Mucosa of rectum (tissue), 2 donors: Measurements from ENCODE around the gene GJB4.

ENCODE experiments used
- H3K27ac ChIP-seq, 2 donors: one replicate each; pipeline ENCODE4 v1.7.0; 2013; ENCODE audit warnings: inconsistent platforms in 2 of 2, low read depth in 2 of 2, low read length in 2 of 2
- H3K27me3 ChIP-seq, 2 donors: one replicate each; pipeline ENCODE4 v1.7.0; 2013; ENCODE audit warnings: low read length in 2 of 2; ENCODE audit not compliant: control insufficient read depth in 2 of 2, insufficient read depth in 2 of 2
- H3K36me3 ChIP-seq, 2 donors: one replicate each; pipeline ENCODE4 v1.7.0; 2013; ENCODE audit warnings: low read length in 2 of 2; ENCODE audit not compliant: control insufficient read depth in 2 of 2, insufficient read depth in 2 of 2
- H3K4me1 ChIP-seq, 2 donors: one replicate each; pipeline ENCODE4 v1.7.0; 2013; ENCODE audit warnings: low read length in 2 of 2, mild to moderate bottlenecking in 1 of 2; ENCODE audit not compliant: control insufficient read depth in 2 of 2, insufficient read depth in 2 of 2
- H3K4me3 ChIP-seq, 2 donors: one replicate each; pipeline ENCODE4 v1.7.0; 2013; ENCODE audit warnings: low read length in 2 of 2
- H3K9ac ChIP-seq, 2 donors: one replicate each; pipeline ENCODE4 v1.7.0; 2013; ENCODE audit warnings: low read length in 2 of 2, low read depth in 1 of 2, mild to moderate bottlenecking in 1 of 2
- H3K9me3 ChIP-seq, 2 donors: one replicate each; pipeline ENCODE4 v1.7.0; 2013; ENCODE audit warnings: low read length in 2 of 2; ENCODE audit not compliant: control insufficient read depth in 2 of 2
- donor health status: healthy.
- donor health status: Normal muscosa, but diverticular disease.

GJB4 gene

DNA sequence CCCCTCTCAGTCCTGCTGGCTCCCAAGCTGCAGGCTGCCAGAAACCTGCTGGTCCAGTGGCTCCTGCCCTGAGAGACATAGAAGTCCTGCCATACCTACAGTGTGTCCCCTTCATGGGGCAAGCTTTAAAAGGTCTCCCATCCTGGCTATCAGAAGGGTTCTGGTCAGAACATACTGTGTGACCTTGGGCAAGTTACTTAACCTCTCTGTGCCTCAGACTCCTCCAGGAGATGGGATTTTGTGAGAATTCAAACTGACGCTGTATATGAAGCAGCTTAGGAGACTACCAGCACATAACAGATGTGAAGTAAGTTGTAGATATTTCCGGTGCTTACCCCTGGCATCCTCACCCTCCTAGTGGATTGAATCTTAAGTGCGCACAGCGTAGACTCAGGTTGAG lies 13.4 kb upstream of the GJB4 start:
- H3K4me3 ChIP-seq, result no peak overlapping the region
- no peaks in the 10 kb centered on the region for H3K27me3 ChIP-seq
- no peak overlapping the region for H3K9ac ChIP-seq
- no peaks in the 10 kb centered on the region for H3K36me3 ChIP-seq
- H3K27ac ChIP-seq, result no peak overlapping the region
- no peaks in the 10 kb centered on the region for H3K9me3 ChIP-seq
- peaks cover 0 to 3% of the 10 kb centered on the region in 2 donors for H3K4me1 ChIP-seq

DNA sequence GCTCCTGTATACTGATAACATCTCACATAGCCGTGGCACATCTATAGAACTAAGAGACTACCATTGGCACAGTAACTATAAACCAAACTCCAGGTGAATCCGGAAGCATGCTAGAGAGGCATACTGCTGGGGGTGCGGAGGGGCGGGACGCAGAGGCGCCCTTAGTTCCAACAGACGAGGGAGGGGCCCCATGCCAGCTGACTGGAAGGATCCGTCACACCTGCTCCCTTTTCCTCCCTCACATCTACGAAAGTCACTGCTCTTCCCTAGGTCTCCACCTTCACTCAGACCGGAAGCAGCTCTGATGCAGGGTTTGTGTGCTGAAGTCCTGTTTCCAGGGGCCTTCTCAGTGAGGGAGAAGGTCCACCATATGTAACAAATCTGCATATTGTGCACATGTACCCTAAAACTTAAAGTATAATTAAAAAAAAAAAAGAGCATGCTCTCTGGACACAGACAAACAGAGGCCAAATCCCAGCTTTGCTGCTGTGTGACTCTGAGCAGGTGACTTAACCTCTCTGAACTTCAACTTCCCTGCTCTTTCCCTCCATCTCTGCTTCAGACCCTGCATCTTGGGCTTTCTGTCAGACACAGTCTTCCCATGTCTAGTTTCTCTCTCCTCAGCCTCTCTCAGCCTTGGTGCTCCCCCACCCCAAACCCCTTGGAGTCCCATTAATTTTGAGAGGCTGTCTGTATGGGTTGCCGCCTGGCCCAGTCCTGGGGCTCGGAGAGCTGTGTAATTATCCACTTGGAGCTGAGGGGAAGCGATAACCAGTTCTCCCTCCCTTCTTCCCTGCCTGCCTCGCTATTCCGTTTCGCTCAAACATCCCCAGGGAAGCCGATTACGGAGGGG lies 12.5 kb upstream of the GJB4 start:
- H3K36me3 ChIP-seq, result no peaks in the 10 kb centered on the region
- H3K9me3 ChIP-seq, result no peaks in the 10 kb centered on the region
- H3K9ac ChIP-seq, result no peak overlapping the region
- no peak overlapping the region for H3K4me3 ChIP-seq
- peaks cover 0 to 3% of the 10 kb centered on the region in 2 donors for H3K4me1 ChIP-seq
- no peak overlapping the region for H3K27ac ChIP-seq
- no peaks in the 10 kb centered on the region for H3K27me3 ChIP-seq

DNA sequence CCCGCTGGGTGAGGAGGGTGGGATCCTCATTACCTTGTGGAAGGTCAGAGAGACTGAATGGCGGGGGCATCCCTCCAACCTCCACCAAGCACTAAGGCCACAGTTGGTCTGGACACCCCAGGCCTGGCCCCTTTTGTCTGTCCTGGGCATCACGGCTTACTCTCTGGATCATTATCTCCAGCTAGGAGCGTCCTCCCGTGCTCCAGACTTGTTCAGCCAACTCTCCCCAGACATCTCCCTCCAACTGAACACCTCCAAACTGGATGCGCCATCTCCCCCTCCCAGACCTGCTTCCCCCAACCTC lies 11.9 kb upstream of the GJB4 start:
- Histone ChIP-seq H3K4me3 (no peak overlapping the region), H3K9me3 (no peaks in the 10 kb centered on the region), H3K36me3 (no peaks in the 10 kb centered on the region), H3K9ac (no peak overlapping the region), H3K27me3 (no peaks in the 10 kb centered on the region), H3K27ac (no peak overlapping the region), H3K4me1 (no peaks in the 10 kb centered on the region)

DNA sequence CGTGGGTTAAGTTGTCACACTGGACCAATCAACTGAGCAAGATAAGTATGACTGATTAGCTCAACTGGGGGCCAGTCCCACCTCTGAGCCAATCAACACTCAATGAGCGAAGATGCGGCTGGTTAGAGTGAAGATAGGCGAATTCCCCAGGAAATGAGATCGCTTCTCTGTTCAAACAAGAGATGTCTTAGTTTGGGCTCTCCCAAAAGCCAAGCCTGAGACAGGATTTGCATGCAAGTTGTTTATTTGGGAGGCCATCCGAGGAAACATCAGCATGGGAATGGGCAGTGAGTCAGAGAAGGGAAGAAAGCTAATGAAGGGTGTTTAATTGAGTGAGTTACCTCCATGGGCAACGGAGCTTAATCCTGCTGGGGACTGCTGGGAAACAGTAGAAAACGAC lies 9.5 kb upstream of the GJB4 start:
- Histone ChIP-seq H3K4me3 (no peak overlapping the region), H3K27ac (no peak overlapping the region), H3K36me3 (no peaks in the 10 kb centered on the region), H3K4me1 (no peaks in the 10 kb centered on the region), H3K27me3 (no peaks in the 10 kb centered on the region), H3K9me3 (no peaks in the 10 kb centered on the region), H3K9ac (no peak overlapping the region)

DNA sequence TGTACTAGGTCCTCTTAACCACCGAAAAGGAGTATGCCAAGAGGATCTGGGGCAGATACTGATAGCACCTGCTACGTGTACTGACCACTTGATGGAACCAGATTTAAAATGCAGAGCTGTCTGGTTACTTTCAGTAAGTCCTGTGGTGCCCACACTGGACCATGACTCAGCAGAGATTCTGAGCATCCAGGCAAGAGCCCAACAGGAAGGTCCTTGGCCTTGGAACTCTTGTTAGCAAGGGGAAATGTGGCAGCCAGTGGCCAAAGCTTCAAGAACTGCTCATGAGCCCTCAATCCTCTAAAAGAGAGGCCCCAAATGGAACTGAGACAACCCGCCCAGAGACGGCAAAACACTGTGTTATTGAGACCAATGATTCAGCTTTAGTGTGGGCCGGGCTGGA lies 8.9 kb upstream of the GJB4 start:
- Histone ChIP-seq H3K4me1 (no peaks in the 10 kb centered on the region), H3K9ac (no peak overlapping the region), H3K36me3 (no peaks in the 10 kb centered on the region), H3K27ac (no peak overlapping the region), H3K9me3 (no peaks in the 10 kb centered on the region), H3K27me3 (no peaks in the 10 kb centered on the region), H3K4me3 (no peak overlapping the region)

DNA sequence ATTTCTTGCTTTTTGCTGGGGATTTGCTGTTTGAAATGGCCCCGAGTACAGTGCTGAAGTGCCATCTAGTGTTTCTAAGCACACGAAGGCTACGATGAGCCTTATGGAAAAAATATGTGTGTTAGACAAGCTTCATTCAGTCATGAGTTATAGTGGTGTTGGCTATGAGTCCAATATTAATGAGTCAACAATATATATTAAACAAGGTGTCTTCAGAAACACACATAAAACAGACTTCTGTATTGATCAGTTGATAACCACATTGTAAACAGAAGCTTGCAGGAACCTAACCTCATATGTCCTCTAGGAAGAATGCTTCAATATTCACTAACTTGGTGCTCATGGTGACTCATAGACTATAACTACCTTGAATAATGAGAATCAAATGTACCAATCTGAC lies 6.4 kb upstream of the GJB4 start:
- Histone ChIP-seq H3K27me3 (no peaks in the 10 kb centered on the region), H3K4me3 (no peak overlapping the region), H3K27ac (no peak overlapping the region), H3K36me3 (no peaks in the 10 kb centered on the region), H3K9me3 (no peaks in the 10 kb centered on the region), H3K4me1 (no peaks in the 10 kb centered on the region), H3K9ac (no peak overlapping the region)

DNA sequence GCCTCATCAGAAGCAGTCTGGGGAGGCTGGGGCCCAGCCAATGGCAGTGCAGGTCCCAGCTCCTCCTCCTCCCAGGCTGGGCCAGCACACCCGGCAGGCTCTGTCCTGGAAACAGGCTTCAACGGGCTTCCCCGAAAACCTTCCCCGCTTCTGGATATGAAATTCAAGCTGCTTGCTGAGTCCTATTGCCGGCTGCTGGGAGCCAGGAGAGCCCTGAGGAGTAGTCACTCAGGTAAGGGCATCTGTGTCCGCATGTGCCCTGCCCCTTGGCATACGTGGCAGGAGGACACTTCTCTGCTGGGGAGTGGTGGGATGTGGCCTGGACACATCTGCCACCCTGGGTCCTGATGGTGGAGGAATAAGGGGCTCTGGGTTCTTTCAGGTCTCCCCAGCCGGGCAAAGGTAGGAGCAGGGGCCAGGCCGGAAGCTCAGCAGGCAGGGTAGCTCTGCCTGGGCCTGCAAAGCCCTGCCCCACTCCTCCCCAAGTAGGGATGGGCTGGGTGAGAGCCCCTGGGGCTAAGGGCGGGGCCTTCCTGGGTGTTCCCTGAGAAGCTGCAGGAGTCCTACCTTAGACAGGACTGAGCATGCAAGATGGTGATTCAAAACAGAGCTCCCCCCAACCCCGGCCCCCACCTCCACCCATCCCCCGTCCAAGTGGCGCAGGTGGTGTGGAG lies 4.4 kb upstream of the GJB4 start, which contains the start of gene GJB5:
GJB5 (plus strand) TSS at position 84 of the 674 bp plus-strand sequence. CDS start 2,284 bp downstream, outside the sequence.
- no peak within 1 kb of the TSS for H3K27ac ChIP-seq
- peaks cover 0 to 10% of the 10 kb centered on the region in 2 donors for H3K4me1 ChIP-seq
- H3K9me3 ChIP-seq, result no peaks in the 10 kb centered on the region
- no peaks in the 10 kb centered on the region for H3K27me3 ChIP-seq
- H3K36me3 ChIP-seq, result no peaks in the 10 kb centered on the region
- no peak within 1 kb of the TSS for H3K4me3 ChIP-seq
- no peak within 1 kb of the TSS for H3K9ac ChIP-seq

DNA sequence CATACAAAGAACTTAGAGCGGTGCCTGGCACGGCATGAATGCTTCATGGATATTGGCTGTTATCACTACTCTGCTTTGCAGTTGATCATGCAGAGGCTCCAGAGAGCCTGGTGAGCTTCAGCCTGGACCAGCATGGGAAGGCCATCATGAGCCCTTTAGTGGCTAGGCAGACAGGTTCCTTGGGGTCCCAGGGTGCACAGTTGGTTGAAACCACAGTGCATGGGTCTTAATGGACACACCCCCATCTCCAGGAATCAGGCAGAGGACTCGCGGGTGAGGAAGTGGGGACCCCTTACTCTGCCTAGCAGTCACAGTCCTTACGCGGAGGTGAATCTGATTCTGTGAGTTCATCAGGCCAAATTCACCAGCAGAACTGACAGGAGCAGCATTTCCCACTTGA lies 3.6 kb upstream of the GJB4 start:
- Histone ChIP-seq H3K9ac (no peak overlapping the region), H3K9me3 (no peaks in the 10 kb centered on the region), H3K36me3 (no peaks in the 10 kb centered on the region), H3K27ac (no peak overlapping the region), H3K27me3 (no peaks in the 10 kb centered on the region), H3K4me1 (peaks cover 0 to 10% of the 10 kb centered on the region in 2 donors), H3K4me3 (no peak overlapping the region)

DNA sequence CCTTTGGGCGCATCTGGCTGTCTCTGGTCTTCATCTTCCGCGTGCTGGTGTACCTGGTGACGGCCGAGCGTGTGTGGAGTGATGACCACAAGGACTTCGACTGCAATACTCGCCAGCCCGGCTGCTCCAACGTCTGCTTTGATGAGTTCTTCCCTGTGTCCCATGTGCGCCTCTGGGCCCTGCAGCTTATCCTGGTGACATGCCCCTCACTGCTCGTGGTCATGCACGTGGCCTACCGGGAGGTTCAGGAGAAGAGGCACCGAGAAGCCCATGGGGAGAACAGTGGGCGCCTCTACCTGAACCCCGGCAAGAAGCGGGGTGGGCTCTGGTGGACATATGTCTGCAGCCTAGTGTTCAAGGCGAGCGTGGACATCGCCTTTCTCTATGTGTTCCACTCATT lies 2.2 kb upstream of the GJB4 start:
- H3K4me1 ChIP-seq, result peaks cover 0 to 10% of the 10 kb centered on the region in 2 donors
- no peak overlapping the region for H3K27ac ChIP-seq
- no peaks in the 10 kb centered on the region for H3K36me3 ChIP-seq
- no peak overlapping the region for H3K4me3 ChIP-seq
- H3K27me3 ChIP-seq, result no peaks in the 10 kb centered on the region
- no peaks in the 10 kb centered on the region for H3K9me3 ChIP-seq
- H3K9ac ChIP-seq, result no peak overlapping the region

DNA sequence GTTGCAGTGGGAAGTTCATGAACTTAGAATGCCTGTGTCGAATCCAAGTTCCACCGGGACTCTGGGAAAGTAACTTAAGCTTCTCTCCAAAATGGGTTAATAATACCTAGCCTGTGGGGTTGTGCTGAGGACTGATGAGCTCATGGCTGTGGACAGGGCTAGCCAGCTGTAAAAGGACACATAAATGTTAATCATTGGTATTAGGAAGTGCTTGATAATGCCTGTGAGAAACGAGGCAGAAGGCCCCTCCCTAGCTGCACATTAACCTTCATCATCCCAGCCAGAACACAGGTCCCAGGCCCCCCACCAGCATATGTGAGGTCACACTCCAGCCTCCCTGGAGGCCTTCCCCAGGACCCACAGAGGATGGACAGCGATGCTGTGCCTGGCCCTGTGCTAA lies 789 bp upstream of the GJB4 start:
- H3K27ac ChIP-seq, result no peak overlapping the region
- H3K9ac ChIP-seq, result no peak overlapping the region
- no peak overlapping the region for H3K4me3 ChIP-seq
- no peaks in the 10 kb centered on the region for H3K36me3 ChIP-seq
- H3K4me1 ChIP-seq, result peaks cover 0 to 15% of the 10 kb centered on the region in 2 donors
- H3K9me3 ChIP-seq, result no peaks in the 10 kb centered on the region
- no peaks in the 10 kb centered on the region for H3K27me3 ChIP-seq
